Nephron progenitor cell (in vitro differentiated cells): ENCODE measurements around the gene ANXA5.

ENCODE experiments used
- DNase-seq: peaks from one replicate; pipeline ENCODE4 v3.0.0; 2021
- H3K27ac Mint-ChIP-seq: 2 replicates; pipeline ENCODE4 v1.8.0; 2021; ENCODE audit warnings: mild to moderate bottlenecking, moderate library complexity, mixed read lengths
- H3K27me3 Mint-ChIP-seq: 2 replicates; pipeline ENCODE4 v1.8.0; 2021; ENCODE audit warnings: mild to moderate bottlenecking, low read depth, mixed read lengths; ENCODE audit not compliant: poor library complexity
- H3K36me3 Mint-ChIP-seq: 2 replicates; pipeline ENCODE4 v1.8.0; 2021; ENCODE audit warnings: low read depth, mixed read lengths
- H3K4me1 Mint-ChIP-seq: 2 replicates; pipeline ENCODE4 v1.8.0; 2021; ENCODE audit warnings: mixed read lengths
- H3K4me3 Mint-ChIP-seq: 2 replicates; pipeline ENCODE4 v1.8.0; 2021; ENCODE audit warnings: mild to moderate bottlenecking, moderate library complexity, mixed read lengths
- H3K9me3 Mint-ChIP-seq: 2 replicates; pipeline ENCODE4 v1.8.0; 2021; ENCODE audit warnings: mild to moderate bottlenecking, moderate library complexity, mixed read lengths
- TF ChIP-seq, protein P1 (sequence below): fragments of 200-600 bp; sonication (generic); IDR thresholded peaks from 2 replicates; pipeline ENCODE4 v1.5.0; 2021; ENCODE audit warnings: antibody characterized with exemption

ANXA5 gene

DNA sequence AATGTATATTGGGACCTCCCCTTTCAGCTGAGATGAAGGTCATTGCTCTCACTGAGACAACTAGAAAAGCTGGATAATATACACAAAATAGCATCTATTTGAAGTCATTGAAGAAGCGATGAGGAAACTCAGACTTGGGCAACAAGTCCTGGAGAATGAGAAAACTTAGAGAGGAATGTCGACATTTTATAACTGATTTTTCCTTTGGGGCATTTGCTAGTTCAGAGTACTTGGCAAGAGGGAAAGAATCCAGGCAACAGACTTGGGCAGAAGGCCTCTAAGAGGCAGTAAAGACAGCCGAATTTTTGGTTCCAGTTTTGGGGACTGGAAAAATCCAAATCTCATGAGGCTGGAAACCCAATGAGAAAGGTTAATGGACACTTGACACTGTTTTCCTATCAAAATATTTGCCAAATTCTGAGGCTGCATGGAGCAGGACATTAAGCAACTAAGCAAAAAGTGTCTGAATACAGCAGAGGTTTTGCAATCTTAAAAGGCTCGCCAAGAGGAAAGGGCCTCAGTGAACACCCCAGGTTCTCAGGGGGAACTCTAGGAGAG lies 21.0 kb upstream of the ANXA5 start:
- DNase-seq, result no peak
- no peaks in the 10 kb centered on the region for H3K4me1 Mint-ChIP-seq
- no peaks in the 10 kb centered on the region for H3K36me3 Mint-ChIP-seq
- H3K4me3 Mint-ChIP-seq, result no peak overlapping the region
- no peaks in the 10 kb centered on the region for H3K9me3 Mint-ChIP-seq
- no peak overlapping the region for H3K27ac Mint-ChIP-seq
- H3K27me3 Mint-ChIP-seq, result no peaks in the 10 kb centered on the region
- TF ChIP-seq, protein P1, sequence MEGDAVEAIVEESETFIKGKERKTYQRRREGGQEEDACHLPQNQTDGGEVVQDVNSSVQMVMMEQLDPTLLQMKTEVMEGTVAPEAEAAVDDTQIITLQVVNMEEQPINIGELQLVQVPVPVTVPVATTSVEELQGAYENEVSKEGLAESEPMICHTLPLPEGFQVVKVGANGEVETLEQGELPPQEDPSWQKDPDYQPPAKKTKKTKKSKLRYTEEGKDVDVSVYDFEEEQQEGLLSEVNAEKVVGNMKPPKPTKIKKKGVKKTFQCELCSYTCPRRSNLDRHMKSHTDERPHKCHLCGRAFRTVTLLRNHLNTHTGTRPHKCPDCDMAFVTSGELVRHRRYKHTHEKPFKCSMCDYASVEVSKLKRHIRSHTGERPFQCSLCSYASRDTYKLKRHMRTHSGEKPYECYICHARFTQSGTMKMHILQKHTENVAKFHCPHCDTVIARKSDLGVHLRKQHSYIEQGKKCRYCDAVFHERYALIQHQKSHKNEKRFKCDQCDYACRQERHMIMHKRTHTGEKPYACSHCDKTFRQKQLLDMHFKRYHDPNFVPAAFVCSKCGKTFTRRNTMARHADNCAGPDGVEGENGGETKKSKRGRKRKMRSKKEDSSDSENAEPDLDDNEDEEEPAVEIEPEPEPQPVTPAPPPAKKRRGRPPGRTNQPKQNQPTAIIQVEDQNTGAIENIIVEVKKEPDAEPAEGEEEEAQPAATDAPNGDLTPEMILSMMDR, result no peak

DNA sequence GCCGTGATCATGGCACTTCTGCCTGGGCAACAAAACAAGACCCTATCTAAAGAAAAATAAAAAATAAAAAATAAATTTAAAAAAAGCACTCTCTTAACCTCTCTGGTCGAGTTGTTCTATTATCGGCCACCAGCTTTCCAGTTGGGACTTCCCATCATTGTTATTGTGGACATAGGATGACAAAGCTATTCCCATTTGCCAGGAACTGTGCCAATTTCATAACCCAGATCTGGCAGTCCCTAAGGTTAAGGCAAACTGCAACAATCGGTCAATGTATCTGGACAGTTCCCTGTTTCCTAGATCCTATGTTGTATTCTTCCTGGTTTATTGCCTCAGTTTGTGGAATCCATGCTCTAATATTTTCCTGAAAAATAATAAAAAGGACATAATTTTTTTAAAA lies 17.8 kb upstream of the ANXA5 start:
- H3K4me3 Mint-ChIP-seq, result no peak overlapping the region
- H3K9me3 Mint-ChIP-seq, result no peaks in the 10 kb centered on the region
- no peaks in the 10 kb centered on the region for H3K27me3 Mint-ChIP-seq
- H3K4me1 Mint-ChIP-seq, result peaks cover 16% of the 10 kb centered on the region
- TF ChIP-seq, protein P1, result no peak
- no peak for DNase-seq
- no peaks in the 10 kb centered on the region for H3K36me3 Mint-ChIP-seq
- no peak overlapping the region for H3K27ac Mint-ChIP-seq

DNA sequence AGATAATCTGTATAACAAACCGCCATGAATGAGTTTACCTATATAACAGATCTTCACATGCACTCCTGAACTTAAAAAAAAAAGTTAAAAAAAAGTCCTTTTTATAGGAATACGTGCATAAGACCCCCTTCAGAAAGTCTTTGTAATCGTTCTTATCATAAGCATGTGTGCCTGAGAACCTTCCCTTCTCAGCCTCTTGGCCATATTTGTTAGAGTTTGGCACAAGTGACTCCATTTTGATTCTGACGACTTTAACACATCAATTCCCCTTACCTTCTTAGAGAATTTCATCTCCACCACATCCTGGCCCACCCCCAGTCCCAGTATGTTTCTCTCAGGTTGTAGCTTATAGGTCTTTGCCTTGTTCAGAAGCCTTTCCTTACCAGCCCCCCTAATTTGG lies 16.0 kb upstream of the ANXA5 start:
- no peak overlapping the region for H3K4me3 Mint-ChIP-seq
- DNase-seq, result no peak
- no peaks in the 10 kb centered on the region for H3K9me3 Mint-ChIP-seq
- TF ChIP-seq, protein P1, result no peak
- H3K36me3 Mint-ChIP-seq, result no peaks in the 10 kb centered on the region
- no peak overlapping the region for H3K27ac Mint-ChIP-seq
- H3K4me1 Mint-ChIP-seq, result peaks cover 16% of the 10 kb centered on the region
- no peaks in the 10 kb centered on the region for H3K27me3 Mint-ChIP-seq

DNA sequence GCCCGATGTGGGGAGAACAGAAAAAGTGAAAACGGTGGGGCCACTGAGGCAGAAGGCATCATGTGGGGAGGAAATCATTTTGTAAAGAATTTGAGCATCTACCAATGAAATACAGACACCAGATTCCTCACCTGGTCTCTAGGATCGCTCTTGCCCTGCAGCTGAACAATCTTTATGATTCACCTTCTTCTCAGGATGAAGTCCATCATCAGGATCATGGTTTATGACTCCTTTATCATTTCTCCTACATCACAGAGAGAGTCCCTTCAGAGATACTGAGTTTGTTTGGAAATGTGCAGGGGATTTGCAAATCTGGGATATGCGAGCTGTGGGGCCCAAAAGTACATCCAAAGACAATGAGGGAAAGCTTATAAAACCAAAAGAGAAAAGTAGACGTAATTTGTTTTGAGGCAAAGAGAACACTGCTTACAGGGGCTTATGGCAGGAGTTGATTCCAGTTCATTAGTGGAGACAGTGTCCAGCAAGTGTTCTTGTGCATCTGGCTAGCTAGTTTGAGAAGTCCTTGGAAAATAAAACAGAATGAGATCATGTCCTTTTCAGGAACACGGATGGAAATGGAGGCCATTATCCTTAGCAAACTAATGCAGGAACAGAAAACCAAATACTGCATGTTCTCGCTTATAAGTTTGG lies 15.3 kb upstream of the ANXA5 start:
- TF ChIP-seq, protein P1, result no peak
- Mint-ChIP-seq H3K27me3 (peaks cover 3% of the 10 kb centered on the region), H3K36me3 (no peaks in the 10 kb centered on the region), H3K4me3 (peak overlapping the region; percentile 75), H3K4me1 (peaks cover 16% of the 10 kb centered on the region), H3K27ac (peak overlapping the region; percentile 84), H3K9me3 (no peaks in the 10 kb centered on the region)
- DNase-seq, result no peak

DNA sequence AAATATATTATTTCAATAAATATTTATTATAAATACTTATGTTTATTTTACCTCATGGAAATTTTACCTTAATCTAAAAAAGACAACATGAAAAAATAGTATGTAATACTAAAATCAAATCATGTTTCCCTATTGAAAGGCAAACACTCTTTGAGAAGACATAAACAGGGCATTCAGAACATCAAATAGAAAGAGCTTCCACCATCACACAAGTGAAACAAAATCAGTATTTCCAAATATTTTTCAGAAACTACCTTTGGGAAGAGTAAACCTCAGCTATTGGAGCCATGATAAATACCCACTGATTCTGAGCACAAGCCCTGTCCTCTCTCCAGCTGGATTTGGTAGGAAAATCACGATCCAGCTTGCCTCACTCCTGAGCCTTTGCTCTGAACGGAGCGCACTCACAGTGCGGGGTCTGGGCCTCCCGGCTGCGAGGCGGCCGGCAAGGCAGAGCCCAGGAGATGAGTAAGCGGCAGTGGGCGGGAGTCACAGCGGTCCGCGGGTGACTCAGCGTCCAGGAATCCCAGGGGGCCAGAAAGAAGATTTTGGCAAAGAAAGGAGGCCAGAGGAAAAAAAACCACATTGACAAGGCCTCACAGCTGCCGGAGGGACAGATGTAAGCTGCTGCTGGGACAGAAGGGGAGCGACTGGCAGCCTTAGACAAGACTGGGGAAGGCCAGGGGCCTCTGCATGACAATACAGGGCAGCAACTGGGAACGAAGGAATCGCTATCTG lies 14.7 kb upstream of the ANXA5 start:
- peaks cover 16% of the 10 kb centered on the region for H3K4me1 Mint-ChIP-seq
- no peaks in the 10 kb centered on the region for H3K36me3 Mint-ChIP-seq
- H3K4me3 Mint-ChIP-seq, result peak overlapping the region; percentile 75
- peak; percentile 75 for DNase-seq
- no peaks in the 10 kb centered on the region for H3K9me3 Mint-ChIP-seq
- peak overlapping the region; percentile 84 for H3K27ac Mint-ChIP-seq
- TF ChIP-seq, protein P1, result no peak
- peaks cover 3% of the 10 kb centered on the region for H3K27me3 Mint-ChIP-seq
